SK-N-SH (cell line): Measurements from ENCODE around the gene MARCHF3.

ENCODE experiments used
- NRF1 ChIP-seq: IDR thresholded peaks from 2 replicates; pipeline ENCODE4 v1.6.1; 2012; ENCODE audit warnings: low read depth, mild to moderate bottlenecking, low read length
- TF ChIP-seq, protein P1 (sequence below): fragments of 150-350 bp; IDR thresholded peaks from 2 replicates; pipeline ENCODE4 v1.6.1; 2017; ENCODE audit warnings: antibody characterized with exemption, low read length, low read depth, borderline replicate concordance
- TF ChIP-seq, protein P2 (sequence below): fragments of 200-600 bp; sonication (generic); IDR thresholded peaks from 2 replicates; pipeline ENCODE4 v1.6.1; 2017; ENCODE audit warnings: antibody characterized with exemption, mild to moderate bottlenecking, moderate library complexity

DNA sequence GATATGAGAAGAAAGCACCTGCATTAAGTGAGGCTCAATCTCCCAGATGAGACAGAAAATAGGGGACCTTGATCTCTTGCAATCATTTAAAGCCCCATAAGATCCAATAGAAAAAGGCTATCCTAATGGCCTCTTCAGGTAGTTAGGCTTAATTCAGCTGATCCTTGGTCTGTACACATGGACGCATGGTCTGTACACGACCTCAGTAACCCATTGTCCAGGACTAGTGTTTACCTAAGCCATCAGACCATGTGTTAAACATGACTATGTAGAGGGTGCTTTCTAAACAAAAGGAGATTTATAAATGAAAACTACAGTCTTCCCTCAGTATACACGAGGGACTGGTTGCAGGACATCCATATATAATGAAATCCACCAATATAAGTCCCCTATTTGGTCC, 7.5 kb downstream of the MARCHF3 start:
- TF ChIP-seq, protein P1, sequence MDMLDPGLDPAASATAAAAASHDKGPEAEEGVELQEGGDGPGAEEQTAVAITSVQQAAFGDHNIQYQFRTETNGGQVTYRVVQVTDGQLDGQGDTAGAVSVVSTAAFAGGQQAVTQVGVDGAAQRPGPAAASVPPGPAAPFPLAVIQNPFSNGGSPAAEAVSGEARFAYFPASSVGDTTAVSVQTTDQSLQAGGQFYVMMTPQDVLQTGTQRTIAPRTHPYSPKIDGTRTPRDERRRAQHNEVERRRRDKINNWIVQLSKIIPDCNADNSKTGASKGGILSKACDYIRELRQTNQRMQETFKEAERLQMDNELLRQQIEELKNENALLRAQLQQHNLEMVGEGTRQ: no peak
- TF ChIP-seq, protein P2, sequence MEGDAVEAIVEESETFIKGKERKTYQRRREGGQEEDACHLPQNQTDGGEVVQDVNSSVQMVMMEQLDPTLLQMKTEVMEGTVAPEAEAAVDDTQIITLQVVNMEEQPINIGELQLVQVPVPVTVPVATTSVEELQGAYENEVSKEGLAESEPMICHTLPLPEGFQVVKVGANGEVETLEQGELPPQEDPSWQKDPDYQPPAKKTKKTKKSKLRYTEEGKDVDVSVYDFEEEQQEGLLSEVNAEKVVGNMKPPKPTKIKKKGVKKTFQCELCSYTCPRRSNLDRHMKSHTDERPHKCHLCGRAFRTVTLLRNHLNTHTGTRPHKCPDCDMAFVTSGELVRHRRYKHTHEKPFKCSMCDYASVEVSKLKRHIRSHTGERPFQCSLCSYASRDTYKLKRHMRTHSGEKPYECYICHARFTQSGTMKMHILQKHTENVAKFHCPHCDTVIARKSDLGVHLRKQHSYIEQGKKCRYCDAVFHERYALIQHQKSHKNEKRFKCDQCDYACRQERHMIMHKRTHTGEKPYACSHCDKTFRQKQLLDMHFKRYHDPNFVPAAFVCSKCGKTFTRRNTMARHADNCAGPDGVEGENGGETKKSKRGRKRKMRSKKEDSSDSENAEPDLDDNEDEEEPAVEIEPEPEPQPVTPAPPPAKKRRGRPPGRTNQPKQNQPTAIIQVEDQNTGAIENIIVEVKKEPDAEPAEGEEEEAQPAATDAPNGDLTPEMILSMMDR: no peak
- no peak for TF ChIP-seq NRF1
